ENCODE measurements around the gene SLC34A1. TPM values are rescaled to one million over a fixed set of nuclear protein-coding genes. Genes with fewer than 3 reads are reported as not detected.

Gene SLC34A1
- total RNA-seq, 1 experiment from 2014 or later = 0.28 TPM

GRCh38 chr5:177367323-177367848, 16.8 kb upstream of the SLC34A1 start:
- Histone ChIP-seq H3K4me3 (no peak overlapping the region), H2AFZ (no peak overlapping the region), H3F3A (ENCODE audit: insufficient read depth, low read depth) (peaks cover 16% of the 10 kb centered on the region; the same call in 1 of the 2 replicates), H3K4me2 (no peak overlapping the region), H3K27ac (no peak overlapping the region), H3K4me1 (replicated peaks; ENCODE audit: insufficient read depth) (peaks cover 15% of the 10 kb centered on the region), H3K9me2 (ENCODE audit: insufficient read depth) (no peaks in the 10 kb centered on the region), H3K79me2 (ENCODE audit: low read depth) (no peaks in the 10 kb centered on the region), H3K27me3 (ENCODE audit: insufficient read depth, low read depth) (no peaks in the 10 kb centered on the region), H3K36me3 (ENCODE audit: low read depth) (no peaks in the 10 kb centered on the region), H3K9me3 (ENCODE audit: insufficient read depth, low read depth) (no peaks in the 10 kb centered on the region), H4K20me1 (ENCODE audit: insufficient read depth) (no peaks in the 10 kb centered on the region)
- ChIA-PET POLR2A (ENCODE audit: unreplicated experiment) (interaction anchor here (0.6 kb wide), 1 partner anchor 25 kb away, joined by 4 read pairs; no protein-coding TSS in a partner anchor), CTCF (interaction anchor here (0.6 to 1.3 kb wide), 3 partner anchors 16 to 719 kb away, joined by 4 to 8 read pairs (median 6); partner anchors contain the start of gene LMAN2)
- TF ChIP-seq, protein P1, sequence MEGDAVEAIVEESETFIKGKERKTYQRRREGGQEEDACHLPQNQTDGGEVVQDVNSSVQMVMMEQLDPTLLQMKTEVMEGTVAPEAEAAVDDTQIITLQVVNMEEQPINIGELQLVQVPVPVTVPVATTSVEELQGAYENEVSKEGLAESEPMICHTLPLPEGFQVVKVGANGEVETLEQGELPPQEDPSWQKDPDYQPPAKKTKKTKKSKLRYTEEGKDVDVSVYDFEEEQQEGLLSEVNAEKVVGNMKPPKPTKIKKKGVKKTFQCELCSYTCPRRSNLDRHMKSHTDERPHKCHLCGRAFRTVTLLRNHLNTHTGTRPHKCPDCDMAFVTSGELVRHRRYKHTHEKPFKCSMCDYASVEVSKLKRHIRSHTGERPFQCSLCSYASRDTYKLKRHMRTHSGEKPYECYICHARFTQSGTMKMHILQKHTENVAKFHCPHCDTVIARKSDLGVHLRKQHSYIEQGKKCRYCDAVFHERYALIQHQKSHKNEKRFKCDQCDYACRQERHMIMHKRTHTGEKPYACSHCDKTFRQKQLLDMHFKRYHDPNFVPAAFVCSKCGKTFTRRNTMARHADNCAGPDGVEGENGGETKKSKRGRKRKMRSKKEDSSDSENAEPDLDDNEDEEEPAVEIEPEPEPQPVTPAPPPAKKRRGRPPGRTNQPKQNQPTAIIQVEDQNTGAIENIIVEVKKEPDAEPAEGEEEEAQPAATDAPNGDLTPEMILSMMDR (conservative IDR thresholded peaks at IDR 0.05) = no peak
- no peak for TF ChIP-seq EZH2 (IDR thresholded peaks at IDR 0.05; ENCODE audit: low read depth)
- no TSS peak for BruUV-seq (replicated peaks)
- intact Hi-C loops (cut with micrococcal nuclease; ENCODE audit: unreplicated experiment) = no loop called here
- no peak for DNase-seq

- TF ChIP-seq, protein P1 (conservative IDR thresholded peaks at IDR 0.05) = no peak
- no peak for TF ChIP-seq EZH2 (IDR thresholded peaks at IDR 0.05; ENCODE audit: low read depth)
- intact Hi-C loops (cut with micrococcal nuclease; ENCODE audit: unreplicated experiment) = no loop called here
- no peak for DNase-seq
- H4K20me1 ChIP-seq (ENCODE audit: insufficient read depth) = no peaks in the 10 kb centered on the region
- ChIA-PET CTCF (interaction anchor here (0.6 to 0.8 kb wide), 5 partner anchors 16 to 149 kb away, joined by 3 to 16 read pairs (median 3); partner anchors contain the start of genes DDX41 and SLC34A1), POLR2A (ENCODE audit: unreplicated experiment) (interaction anchor here (0.6 kb wide), 1 partner anchor 58 kb away, joined by 20 read pairs; no protein-coding TSS in a partner anchor)
- H3K27me3 ChIP-seq (ENCODE audit: insufficient read depth, low read depth) = no peaks in the 10 kb centered on the region
- no peaks in the 10 kb centered on the region for H3K79me2 ChIP-seq (ENCODE audit: low read depth)
- H3K4me3 ChIP-seq = no peak overlapping the region
- no peaks in the 10 kb centered on the region for H3K36me3 ChIP-seq (ENCODE audit: low read depth)
- BruUV-seq (replicated peaks) = no TSS peak
- H3K4me1 ChIP-seq (replicated peaks; ENCODE audit: insufficient read depth) = peaks cover 15% of the 10 kb centered on the region
- H3K9me2 ChIP-seq (ENCODE audit: insufficient read depth) = no peaks in the 10 kb centered on the region
- peaks cover 16% of the 10 kb centered on the region; the same call in 1 of the 2 replicates for H3F3A ChIP-seq (ENCODE audit: insufficient read depth, low read depth)
- H3K9me3 ChIP-seq (ENCODE audit: insufficient read depth, low read depth) = no peaks in the 10 kb centered on the region
- no peak overlapping the region for H3K4me2 ChIP-seq
- H3K27ac ChIP-seq = no peak overlapping the region
- no peak overlapping the region for H2AFZ ChIP-seq
Observed at GRCh38 chr5:177367981-177368868, 16.0 kb upstream of the SLC34A1 start.

DNA sequence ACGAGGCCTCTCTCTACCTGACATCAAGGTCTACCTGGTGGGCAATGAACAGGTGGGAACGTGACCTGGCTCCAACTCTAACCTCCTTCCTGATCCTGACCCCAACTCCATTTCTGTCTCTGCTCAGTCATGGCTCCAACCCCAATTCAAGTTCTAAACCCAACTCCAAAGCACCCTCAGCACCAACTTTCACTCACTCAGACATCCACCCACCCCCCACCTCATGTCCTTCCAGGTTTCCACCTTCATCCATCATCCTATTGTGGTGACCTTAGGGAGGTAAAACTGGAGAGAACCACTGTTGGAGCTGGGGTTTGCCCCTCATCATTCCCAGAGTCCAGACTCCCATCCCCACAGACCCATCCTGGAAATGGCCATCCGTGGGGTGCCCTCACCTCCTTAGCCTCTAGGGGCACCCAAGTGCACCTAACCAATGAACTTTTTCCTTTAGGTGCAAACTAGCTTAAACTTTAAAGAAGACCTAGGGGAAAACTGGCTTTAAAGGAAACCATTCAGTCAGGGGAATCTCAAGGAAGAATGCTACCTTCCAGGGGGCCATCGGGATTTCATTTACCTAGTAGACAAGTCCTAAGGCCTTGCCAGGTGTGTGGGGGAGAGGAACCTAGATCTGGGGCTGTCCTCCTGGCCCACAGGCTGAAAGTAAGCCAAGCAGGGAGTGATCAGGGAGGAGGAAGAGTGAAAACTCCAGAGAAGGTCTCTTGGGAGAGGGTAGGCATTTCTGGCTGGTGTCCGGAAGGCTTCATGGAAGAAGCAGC, 15.2 kb upstream of the SLC34A1 start:
- Histone ChIP-seq H3K4me1 (replicated peaks; ENCODE audit: insufficient read depth) (peaks cover 11% of the 10 kb centered on the region), H3K9me2 (ENCODE audit: insufficient read depth) (no peaks in the 10 kb centered on the region), H3K36me3 (ENCODE audit: low read depth) (no peaks in the 10 kb centered on the region), H2AFZ (no peak overlapping the region), H3K4me3 (no peak overlapping the region), H3K4me2 (no peak overlapping the region), H3K27me3 (ENCODE audit: insufficient read depth, low read depth) (no peaks in the 10 kb centered on the region), H3K27ac (no peak overlapping the region), H3K79me2 (ENCODE audit: low read depth) (no peaks in the 10 kb centered on the region), H3F3A (ENCODE audit: insufficient read depth, low read depth) (peaks cover 16% of the 10 kb centered on the region; the same call in 1 of the 2 replicates), H3K9me3 (ENCODE audit: insufficient read depth, low read depth) (no peaks in the 10 kb centered on the region), H4K20me1 (ENCODE audit: insufficient read depth) (no peaks in the 10 kb centered on the region)
- TF ChIP-seq EZH2 (IDR thresholded peaks at IDR 0.05; ENCODE audit: low read depth) = no peak
- TF ChIP-seq, protein P1 (conservative IDR thresholded peaks at IDR 0.05) = peak; percentile 83
- CTCF ChIA-PET = interaction anchor here (0.6 to 1.0 kb wide), 6 partner anchors 15 to 148 kb away, joined by 3 to 16 read pairs (median 3); partner anchors contain the start of genes DDX41 and SLC34A1
- intact Hi-C loops (cut with micrococcal nuclease; ENCODE audit: unreplicated experiment) = no loop called here
- BruUV-seq (replicated peaks) = no TSS peak
- no peak for DNase-seq
- POLR2A ChIA-PET (ENCODE audit: unreplicated experiment) = interaction anchor here (0.6 kb wide), 1 partner anchor 57 kb away, joined by 20 read pairs; no protein-coding TSS in a partner anchor

All from PC-9 (cell line).